CD4-positive, alpha-beta T cell treated with Interleukin-17A for 4 hours (primary cell): ENCODE data around the gene POU6F1.
"Not testable (repeated sequence)": the region's sequence is repeated elsewhere in the genome, so short reads cannot be mapped to it uniquely, and the experiment has no call there.

Source experiments
- DNase-seq: peaks from one replicate; pipeline ENCODE4 v3.0.0-alpha.2; 2020; ENCODE audit warnings: mixed read lengths

Gene POU6F1

GRCh38 chr12:51227962-51228361, 10.1 kb upstream of the POU6F1 start:
- no peak for DNase-seq

- DNase-seq, result not testable (repeated sequence)
These were observed 9.2 kb upstream of the POU6F1 start for GRCh38 chr12:51227112-51227511.

DNA sequence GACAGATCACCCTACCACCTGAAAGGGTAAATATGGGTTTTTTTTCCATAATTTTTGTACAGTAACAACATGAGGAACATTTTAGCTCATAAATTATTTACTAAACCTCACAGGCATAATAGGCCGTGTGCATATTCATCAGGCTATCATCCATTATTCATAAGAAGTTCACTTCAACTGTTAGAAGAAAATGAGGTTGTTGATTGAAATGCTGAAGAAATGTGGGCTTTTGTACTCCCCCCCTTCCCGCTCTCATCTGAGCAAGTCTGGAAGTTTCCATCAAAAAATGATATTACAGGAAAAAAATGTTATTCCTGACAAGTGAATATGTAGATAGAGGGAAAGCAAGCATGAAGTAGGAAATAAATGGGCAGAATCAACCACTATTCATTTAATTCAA, 7.9 kb upstream of the POU6F1 start:
- DNase-seq, result no peak

DNA sequence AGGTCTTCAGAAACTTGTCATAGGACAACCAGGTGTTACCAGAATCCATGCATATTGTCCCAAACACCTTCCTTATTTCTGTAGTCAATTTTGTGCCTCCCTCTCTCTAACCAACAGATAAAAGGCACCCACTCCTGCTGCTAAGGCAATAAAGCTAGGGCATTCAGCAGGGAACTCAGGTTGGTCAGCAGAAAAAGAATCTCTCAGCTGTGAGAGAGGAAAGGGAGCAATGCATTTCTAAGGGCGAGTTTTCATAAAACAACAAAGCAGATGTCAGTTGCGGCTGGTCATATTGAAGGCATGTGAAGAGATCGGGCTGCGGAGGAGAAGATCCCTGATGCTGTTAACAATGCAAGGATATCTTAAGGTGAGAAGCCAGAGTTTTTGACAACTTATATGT, 7.4 kb upstream of the POU6F1 start:
- DNase-seq, result no peak

DNA sequence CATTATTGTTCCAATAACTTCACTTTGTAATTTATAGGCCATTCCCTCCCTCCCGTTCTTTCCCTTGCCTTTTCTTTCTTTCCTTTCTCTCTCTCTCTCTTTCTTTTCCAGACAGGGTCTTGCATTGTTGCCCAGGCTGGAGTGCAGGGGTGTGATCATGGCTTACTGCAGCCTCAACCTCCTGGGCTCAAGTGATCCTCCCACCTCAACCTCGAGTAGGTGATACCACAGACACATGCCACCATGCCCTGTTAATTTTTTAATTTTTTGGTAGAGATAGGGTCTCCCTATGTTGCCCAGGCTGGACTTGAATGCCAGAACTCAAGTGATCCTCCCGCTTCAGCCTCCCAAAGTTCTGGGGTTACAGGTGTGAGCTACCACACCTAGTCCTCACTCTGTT, 6.8 kb upstream of the POU6F1 start:
- no peak for DNase-seq

- DNase-seq, result no peak
These were observed 4.6 kb upstream of the POU6F1 start for GRCh38 chr12:51222461-51222860.

- not testable (repeated sequence) for DNase-seq
These were observed 2.0 kb upstream of the POU6F1 start for GRCh38 chr12:51219857-51220256.

DNA sequence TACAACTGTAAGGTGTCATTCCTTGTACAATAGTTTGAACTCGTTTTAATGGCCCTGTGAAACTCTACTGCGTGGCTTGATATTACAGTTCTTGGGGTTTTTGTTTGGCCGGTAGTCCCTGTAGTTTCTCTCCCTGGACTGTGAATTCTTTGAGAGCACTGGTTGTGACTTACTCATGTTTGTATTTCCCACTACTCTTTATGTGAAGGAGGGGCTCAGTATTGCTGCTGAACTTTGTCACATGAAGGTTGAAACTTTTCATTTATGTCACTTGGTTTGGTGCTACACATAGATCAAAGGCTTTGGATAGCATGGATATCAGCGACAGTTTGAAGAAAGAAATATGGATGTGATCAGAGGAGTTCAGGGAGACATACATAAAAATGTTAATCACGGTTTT, 1.5 kb upstream of the POU6F1 start:
- no peak for DNase-seq

DNA sequence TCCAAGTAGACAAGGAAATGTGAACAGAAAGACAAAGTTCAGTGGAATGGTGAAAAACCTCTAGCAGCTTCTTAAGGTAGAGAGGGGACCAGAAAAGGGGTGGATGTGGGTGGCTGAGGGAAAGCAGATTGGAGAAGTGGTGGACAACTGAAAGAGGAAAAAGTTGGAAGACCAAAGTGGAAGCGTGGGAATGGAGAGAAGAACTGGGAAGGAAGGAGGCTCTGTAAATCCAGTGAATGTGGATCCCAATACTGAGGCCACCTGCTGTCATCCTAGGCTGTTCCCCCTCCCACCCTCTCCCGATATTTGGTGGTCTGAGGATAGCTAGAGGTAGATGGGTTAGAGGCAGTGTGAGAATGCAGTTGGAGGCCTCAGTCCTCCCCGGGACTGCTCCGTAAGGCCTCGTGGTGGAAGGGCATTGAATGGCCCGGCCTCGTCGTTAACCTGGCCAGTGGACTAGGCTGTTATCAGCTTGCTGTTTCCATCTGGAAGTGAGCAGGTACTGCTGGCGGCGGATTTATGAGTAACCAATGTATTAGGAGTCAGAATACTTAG, 822 bp upstream of the POU6F1 start:
- no peak for DNase-seq

- peak; percentile 80 for DNase-seq
These were observed 512 bp downstream of the POU6F1 start for GRCh38 chr12:51217133-51217967.

- DNase-seq, result peak; percentile 21
These were observed 1.2 kb downstream of the POU6F1 start for GRCh38 chr12:51216642-51217041.

- DNase-seq, result no peak
These were observed 3.0 kb downstream of the POU6F1 start for GRCh38 chr12:51214895-51215294.

GRCh38 chr12:51210690-51211395, 7.0 kb downstream of the POU6F1 start:
- no peak for DNase-seq

DNA sequence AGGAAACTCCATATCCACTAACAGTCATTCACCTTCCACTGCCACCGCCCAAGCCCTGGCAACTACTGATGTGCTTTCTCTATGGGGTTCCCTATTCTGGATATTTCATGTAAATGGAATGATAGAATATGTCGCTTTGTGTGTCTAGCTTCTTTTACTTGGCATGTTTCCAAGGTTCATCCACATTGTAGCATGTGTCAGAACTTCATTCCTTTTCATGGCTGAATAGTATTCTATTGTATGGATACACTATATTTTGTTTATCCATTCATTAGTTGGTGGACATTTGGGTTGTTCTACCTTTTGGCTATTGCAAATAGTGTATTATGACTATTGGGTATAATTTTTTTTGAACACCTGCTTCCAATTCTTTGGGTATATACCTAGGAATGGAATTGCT, 8.6 kb downstream of the POU6F1 start:
- DNase-seq, result no peak

DNA sequence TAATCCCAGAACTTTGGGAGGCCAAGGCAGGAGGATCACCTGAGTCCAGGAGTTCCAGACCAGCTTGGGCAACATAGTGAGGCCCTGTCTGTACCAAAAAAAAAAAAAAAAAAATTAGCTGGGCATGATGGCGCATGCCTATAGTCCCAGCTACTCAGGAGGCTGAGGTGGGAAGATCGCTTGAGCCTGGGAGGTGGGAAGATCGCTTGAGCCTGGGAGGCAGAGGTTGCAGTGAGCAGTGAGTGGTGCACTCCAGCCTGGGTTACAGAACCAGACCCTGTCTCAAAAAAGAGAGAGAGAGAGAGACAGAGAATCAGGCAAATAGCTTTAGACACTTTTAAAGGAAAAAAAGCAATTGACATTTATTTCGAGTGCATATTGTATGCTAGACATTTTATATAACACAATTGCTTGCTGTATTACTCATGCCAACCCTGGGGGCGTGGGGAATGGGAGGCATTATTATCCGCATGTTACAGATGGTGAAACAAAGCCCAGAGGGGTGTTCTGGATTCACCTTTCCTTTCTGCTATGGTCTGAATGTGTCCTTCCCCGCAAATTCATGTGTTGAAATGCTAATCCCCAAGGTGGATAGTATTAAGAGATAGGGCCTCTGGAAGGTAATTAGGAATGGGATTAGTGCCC, 9.7 kb downstream of the POU6F1 start:
- no peak for DNase-seq

GRCh38 chr12:51205350-51205749, 12.5 kb downstream of the POU6F1 start:
- DNase-seq, result no peak

- peak; percentile 48 for DNase-seq
These were observed 15.1 kb downstream of the POU6F1 start for GRCh38 chr12:51202718-51203117.

DNA sequence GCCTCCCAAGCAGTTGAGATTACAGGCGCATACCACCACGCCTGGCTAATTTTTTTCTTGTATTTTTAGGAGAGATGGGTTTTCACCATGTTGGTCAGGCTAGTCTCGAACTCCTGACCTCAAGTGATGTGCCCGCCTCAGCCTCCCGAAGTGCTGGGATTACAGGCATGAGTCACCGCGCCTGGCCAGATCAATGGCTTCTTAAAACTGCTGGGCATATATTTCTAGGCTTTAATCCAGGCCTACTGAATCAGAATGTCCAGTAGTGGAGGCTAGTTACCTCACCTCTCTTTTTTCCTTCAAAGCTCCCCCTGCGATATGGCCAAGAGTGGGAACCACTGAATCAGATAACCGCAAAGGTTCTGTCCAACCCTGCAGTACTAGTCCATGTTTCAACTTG, 17.1 kb downstream of the POU6F1 start:
- no peak for DNase-seq

DNA sequence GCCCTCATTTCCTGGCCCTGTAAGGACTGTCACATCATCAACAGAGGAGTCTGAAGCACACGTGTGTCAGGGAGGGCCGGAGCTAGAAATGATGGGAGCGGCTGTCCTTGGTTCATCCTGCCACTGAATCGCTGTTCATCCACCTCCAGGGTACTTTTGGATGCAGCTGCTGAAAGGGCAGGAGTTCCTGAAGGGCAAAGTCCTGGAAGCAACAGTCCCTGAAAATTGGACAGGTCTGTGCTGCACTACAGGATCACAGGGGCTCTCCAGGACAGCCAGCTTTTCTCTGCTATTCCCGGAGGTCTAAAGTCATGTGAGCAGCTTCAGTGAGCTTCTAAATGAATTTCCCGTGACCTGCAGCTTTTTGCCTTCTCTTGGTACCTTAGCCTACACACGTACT, 17.7 kb downstream of the POU6F1 start:
- DNase-seq, result no peak

DNA sequence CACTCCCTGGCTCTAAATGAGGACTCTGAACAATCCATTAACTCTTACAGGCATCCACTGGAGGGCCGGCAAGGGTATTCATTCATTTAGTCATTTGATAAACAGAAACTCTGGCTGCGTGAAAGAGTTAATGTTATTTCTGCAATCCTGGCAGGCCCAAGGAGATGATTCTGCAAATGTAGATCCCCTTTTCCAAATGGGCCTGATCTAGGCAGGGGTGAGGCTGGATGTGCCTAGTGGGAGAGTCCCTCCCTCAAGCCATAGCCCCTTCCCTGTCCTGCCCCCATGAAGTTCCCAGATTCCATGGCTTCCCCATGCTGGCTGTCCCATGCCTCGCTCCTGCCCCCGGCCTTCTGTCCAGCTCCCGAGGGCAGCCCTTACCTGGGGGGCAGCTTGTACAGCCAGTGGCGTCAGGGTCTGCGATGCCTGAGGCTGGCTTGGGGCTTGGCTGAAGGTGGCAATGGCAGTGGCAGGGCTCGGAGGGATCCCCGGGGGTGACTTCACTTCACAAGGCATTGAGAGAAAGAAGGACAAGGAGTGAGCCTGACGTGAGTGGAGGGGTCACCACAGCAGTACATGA, 18.4 kb downstream of the POU6F1 start:
- no peak for DNase-seq

DNA sequence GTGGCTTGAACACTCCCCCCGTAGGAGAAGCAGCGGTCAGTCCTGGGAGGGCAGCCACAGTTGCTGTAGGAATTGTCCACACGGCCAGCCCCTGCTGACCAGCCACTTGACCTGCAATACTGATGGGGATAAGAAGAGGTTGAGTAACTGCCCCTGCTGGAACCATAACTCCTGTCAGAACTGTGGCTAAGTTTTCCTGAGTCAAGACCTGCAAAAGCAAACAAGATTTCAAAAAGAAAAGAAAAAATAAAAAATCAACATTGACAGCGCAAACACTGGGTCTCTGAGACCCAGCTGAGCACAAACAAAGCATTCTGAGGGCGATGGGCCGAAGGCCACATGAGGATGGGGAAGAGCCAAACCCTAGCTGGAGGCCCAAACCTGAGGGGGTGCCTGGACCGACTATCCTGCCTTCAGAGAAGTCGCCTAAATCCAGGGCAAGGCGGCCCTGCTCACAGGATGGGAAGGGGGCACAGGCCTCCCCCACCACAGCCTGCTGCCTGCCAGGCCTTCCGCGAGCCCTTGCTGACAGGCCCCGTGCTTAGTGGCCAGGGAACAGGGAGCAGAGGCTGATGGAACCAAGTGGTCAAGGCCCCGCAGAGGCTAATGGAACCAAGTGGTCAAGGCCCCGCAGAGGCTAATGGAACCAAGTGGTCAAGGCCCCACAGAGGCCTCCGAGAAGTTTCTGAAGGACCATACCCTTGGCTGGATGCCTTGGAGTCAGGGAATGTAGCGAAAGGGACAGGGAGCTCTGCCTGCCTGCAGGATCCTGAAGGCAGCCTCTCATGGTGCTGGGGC, 19.1 kb downstream of the POU6F1 start:
- no peak for DNase-seq
